Caco-2 (cell line): ENCODE measurements around the gene ATP6V0D1. TPM values are rescaled to one million over a fixed set of nuclear protein-coding genes. Genes with fewer than 3 reads are reported as not detected.

Experiments used
- BruUV-seq: library from RNA; stranded (reverse); fragments of 400-500 nt; replicated peaks from 2 replicates; lab custom pipeline; 2021; lab: Mats Ljungman, UMichigan
- CTCF ChIA-PET: fragments of 300-600 bp; sonication (Branson Sonifier 250); formaldehyde crosslinking; loops from one replicate; lab custom pipeline; 2022; ENCODE audit warnings: antibody characterized with exemption; lab: Charles Lee
- POLR2A ChIA-PET: fragments of 300-600 bp; sonication (Branson Sonifier 250); formaldehyde crosslinking; loops from one replicate; lab custom pipeline; 2022; ENCODE audit warnings: antibody characterized with exemption; lab: Charles Lee
- DNase-seq, 2 experiments: peaks; one replicate each; pipeline versions ENCODE4 v3.0.0 to v3.0.0-alpha.2; 2020 to 2022
- H3K27me3 ChIP-seq: replicated peaks from 2 replicates; pipeline ENCODE4 v1.6.0; 2011; ENCODE audit warnings: low read length; ENCODE audit not compliant: control insufficient read depth, insufficient read depth
- H3K36me3 ChIP-seq: 2 replicates; pipeline ENCODE4 v1.5.1; 2011; ENCODE audit warnings: low read length; ENCODE audit not compliant: control insufficient read depth, insufficient read depth
- H3K4me1 ChIP-seq: fragments of 250-450 bp; sonication (Bioruptor Pico); 2 replicates; pipeline ENCODE4 v1.5.1; 2020; ENCODE audit warnings: mild to moderate bottlenecking
- H3K4me3 ChIP-seq: 2 replicates; pipeline ENCODE4 v1.5.1; 2011; ENCODE audit warnings: low read depth, mild to moderate bottlenecking, control low read depth, low read length
- H3K9me3 ChIP-seq: fragments of 250-450 bp; sonication (Bioruptor Pico); 2 replicates; pipeline ENCODE4 v1.5.1; 2020; ENCODE audit warnings: mild to moderate bottlenecking, moderate library complexity
- H3K27ac Mint-ChIP-seq: one replicate; pipeline ENCODE4 v1.8.0; 2022; ENCODE audit warnings: mixed read lengths; ENCODE audit not compliant: unreplicated experiment
- H3K27me3 Mint-ChIP-seq: one replicate; pipeline ENCODE4 v1.8.0; 2022; ENCODE audit warnings: mixed read lengths; ENCODE audit not compliant: insufficient read depth, unreplicated experiment
- H3K36me3 Mint-ChIP-seq: one replicate; pipeline ENCODE4 v1.8.0; 2022; ENCODE audit warnings: mild to moderate bottlenecking, mixed read lengths; ENCODE audit not compliant: insufficient read depth, unreplicated experiment
- H3K4me1 Mint-ChIP-seq: one replicate; pipeline ENCODE4 v1.8.0; 2022; ENCODE audit warnings: low read depth, mixed read lengths; ENCODE audit not compliant: unreplicated experiment
- H3K4me3 Mint-ChIP-seq: one replicate; pipeline ENCODE4 v1.8.0; 2022; ENCODE audit warnings: mild to moderate bottlenecking, moderate library complexity, mixed read lengths; ENCODE audit not compliant: unreplicated experiment
- H3K9me3 Mint-ChIP-seq: one replicate; pipeline ENCODE4 v1.8.0; 2022; ENCODE audit warnings: mixed read lengths; ENCODE audit not compliant: unreplicated experiment
- CTCF ChIP-seq, 2 experiments: fragments of 200-600 bp in 1 of 2; IDR thresholded peaks; 1 replicate in 1 of 2; 2 replicates in 1 of 2; pipeline versions ENCODE4 v1.5.1 to v1.8.0; 2011 to 2022; ENCODE audit warnings: antibody characterized with exemption in 1 of 2, control low read depth in 1 of 2, inconsistent platforms in 1 of 2, low read depth in 1 of 2, low read length in 1 of 2, mild to moderate bottlenecking in 1 of 2, moderate library complexity in 1 of 2; ENCODE audit not compliant: insufficient read depth in 1 of 2, severe bottlenecking in 1 of 2, unreplicated experiment in 1 of 2
- intact Hi-C: fragments of 100-400 bp; cut with micrococcal nuclease; formaldehyde crosslinking; loops from one replicate; pipeline ENCODE4 v1.10.0; 2022; ENCODE audit not compliant: unreplicated experiment
- total RNA-seq: library from RNA; stranded (reverse); gene quantifications from 2 replicates; pipeline ENCODE4 v1.2.3, GENCODE V29; 2022

ATP6V0D1 gene
- total RNA-seq, 1 experiment from 2014 or later, result 110 TPM

- H3K9me3 Mint-ChIP-seq, result no peaks in the 10 kb centered on the region
- peaks cover 8% of the 10 kb centered on the region for H3K36me3 Mint-ChIP-seq
- TF ChIP-seq CTCF (IDR thresholded peaks at IDR 0.05; ENCODE audit: insufficient read depth in 1 of 2, low read depth in 1 of 2, low read length in 1 of 2, severe bottlenecking in 1 of 2, unreplicated experiment in 1 of 2), result no peak
- H3K4me1 Mint-ChIP-seq, result no peaks in the 10 kb centered on the region
- no peak for DNase-seq
- H3K36me3 ChIP-seq, result no peaks in the 10 kb centered on the region
- no TSS peak for BruUV-seq
- no peaks in the 10 kb centered on the region for H3K9me3 ChIP-seq
- H3K27me3 ChIP-seq, result no peaks in the 10 kb centered on the region
- CTCF ChIA-PET, result no interaction called here
- POLR2A ChIA-PET, result no interaction called here
- H3K27me3 Mint-ChIP-seq, result no peaks in the 10 kb centered on the region
- no peak overlapping the region for H3K27ac Mint-ChIP-seq
- H3K4me3 Mint-ChIP-seq, result no peak overlapping the region
- no peaks in the 10 kb centered on the region for H3K4me1 ChIP-seq
- H3K4me3 ChIP-seq, result no peak overlapping the region
- intact Hi-C loops, result no loop called here
Observed at GRCh38 chr16:67459861-67460150, 21.2 kb downstream of the ATP6V0D1 start.

GRCh38 chr16:67459066-67459860, 21.7 kb downstream of the ATP6V0D1 start:
- H3K27ac Mint-ChIP-seq, result no peak overlapping the region
- peaks cover 8% of the 10 kb centered on the region for H3K36me3 Mint-ChIP-seq
- H3K27me3 Mint-ChIP-seq, result no peaks in the 10 kb centered on the region
- no peaks in the 10 kb centered on the region for H3K4me1 Mint-ChIP-seq
- no peak overlapping the region for H3K4me3 ChIP-seq
- intact Hi-C loops, result no loop called here
- H3K9me3 ChIP-seq, result no peaks in the 10 kb centered on the region
- no peak for TF ChIP-seq CTCF (IDR thresholded peaks at IDR 0.05; ENCODE audit: insufficient read depth in 1 of 2, low read depth in 1 of 2, low read length in 1 of 2, severe bottlenecking in 1 of 2, unreplicated experiment in 1 of 2)
- H3K4me3 Mint-ChIP-seq, result no peak overlapping the region
- no peaks in the 10 kb centered on the region for H3K27me3 ChIP-seq
- H3K4me1 ChIP-seq, result no peaks in the 10 kb centered on the region
- CTCF ChIA-PET, result no interaction called here
- no TSS peak for BruUV-seq
- no peaks in the 10 kb centered on the region for H3K36me3 ChIP-seq
- H3K9me3 Mint-ChIP-seq, result no peaks in the 10 kb centered on the region
- DNase-seq, result no peak
- POLR2A ChIA-PET, result no interaction called here

- BruUV-seq, result no TSS peak
- no peak overlapping the region for H3K4me3 ChIP-seq
- Mint-ChIP-seq H3K27me3 (no peaks in the 10 kb centered on the region), H3K9me3 (no peaks in the 10 kb centered on the region), H3K4me3 (no peak overlapping the region), H3K4me1 (no peaks in the 10 kb centered on the region), H3K27ac (no peak overlapping the region), H3K36me3 (peaks cover 8% of the 10 kb centered on the region)
- intact Hi-C loops, result no loop called here
- TF ChIP-seq CTCF (IDR thresholded peaks at IDR 0.05; ENCODE audit: insufficient read depth in 1 of 2, low read depth in 1 of 2, low read length in 1 of 2, severe bottlenecking in 1 of 2, unreplicated experiment in 1 of 2), result no peak
- H3K9me3 ChIP-seq, result no peaks in the 10 kb centered on the region
- H3K4me1 ChIP-seq, result no peaks in the 10 kb centered on the region
- no peaks in the 10 kb centered on the region for H3K27me3 ChIP-seq
- POLR2A ChIA-PET, result no interaction called here
- CTCF ChIA-PET, result interaction anchor here (0.7 to 2.0 kb wide), 2 partner anchors 27 to 30 kb away, joined by 3 to 8 read pairs; partner anchors contain the start of gene HSD11B2
- no peaks in the 10 kb centered on the region for H3K36me3 ChIP-seq
- DNase-seq, result no peak
Observed at GRCh38 chr16:67458121-67458641, 22.8 kb downstream of the ATP6V0D1 start.
